ENCODE measurements around the gene TSPAN11.

Gene TSPAN11

DNA sequence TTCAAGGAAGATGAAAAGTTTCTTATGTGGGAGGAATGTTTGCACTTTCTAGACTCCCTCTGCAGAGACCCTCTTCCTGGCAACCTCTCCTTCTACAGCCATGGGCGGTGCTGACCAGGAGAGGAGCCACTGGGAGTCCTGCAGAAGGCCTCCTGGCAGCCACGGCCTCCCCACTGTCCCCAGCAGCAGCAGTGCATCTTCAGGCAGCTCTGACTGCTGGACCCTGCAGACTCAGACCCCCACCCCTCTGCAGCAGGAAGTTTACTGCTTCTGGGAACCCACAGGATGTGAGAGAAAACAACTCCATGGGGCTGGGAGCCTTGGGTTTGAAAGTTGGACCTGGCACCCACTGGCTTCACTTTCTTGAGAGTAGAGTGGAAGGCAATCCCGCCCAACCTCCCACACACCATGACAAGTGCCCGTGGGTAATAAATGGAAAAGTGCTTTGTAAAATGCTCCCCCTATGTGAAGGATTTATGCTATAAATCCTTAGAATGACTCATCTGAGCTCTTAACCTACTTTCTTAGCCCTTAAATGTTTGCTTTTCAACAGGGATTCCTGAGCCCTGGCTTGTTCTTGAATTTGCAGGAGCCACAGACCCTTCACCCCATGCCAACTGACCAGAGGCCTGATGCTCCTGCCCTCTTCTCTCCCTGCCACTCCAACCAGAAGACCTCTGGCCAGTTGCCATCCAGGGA, 109.6 kb downstream of the TSPAN11 start:
- no peak for DNase-seq (ENCODE audit: low read depth)

GRCh38 chr12:31037028-31037427, 110.5 kb downstream of the TSPAN11 start:
- DNase-seq (ENCODE audit: low read depth), result no peak
- no peak for TF ChIP-seq CTCF (IDR thresholded peaks at IDR 0.05; ENCODE audit: control insufficient read depth, extremely low read depth, insufficient read depth)
- no peak overlapping the region for H3K4me3 ChIP-seq (ENCODE audit: low read depth, low read length)

More for the DNA sequence above, 109.6 kb downstream of the TSPAN11 start:
- no peak overlapping the region for H3K4me3 ChIP-seq (ENCODE audit: low read depth, low read length)
- TF ChIP-seq CTCF (IDR thresholded peaks at IDR 0.05; ENCODE audit: control insufficient read depth, extremely low read depth, insufficient read depth), result no peak

DNA sequence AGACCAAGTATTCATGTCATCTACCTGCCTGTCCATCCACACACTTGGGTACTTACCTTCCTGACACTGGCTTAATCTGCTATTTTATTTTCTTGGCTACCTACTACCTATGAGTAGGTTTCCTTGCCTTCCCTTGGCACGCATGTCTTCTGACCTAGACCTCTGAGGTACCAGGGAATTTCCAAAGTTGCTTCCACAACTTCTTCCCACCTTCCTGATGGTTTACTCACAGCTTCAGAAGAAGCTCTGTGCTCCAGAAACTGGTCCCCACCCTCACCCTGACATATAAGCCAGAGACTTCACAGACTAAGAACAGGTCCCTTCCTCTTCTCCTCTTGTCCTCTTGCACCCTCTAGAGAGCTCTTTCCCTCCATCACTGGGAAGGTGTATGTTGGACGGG, 111.4 kb downstream of the TSPAN11 start:
- no peak for TF ChIP-seq CTCF (IDR thresholded peaks at IDR 0.05; ENCODE audit: control insufficient read depth, extremely low read depth, insufficient read depth)
- no peak overlapping the region for H3K4me3 ChIP-seq (ENCODE audit: low read depth, low read length)
- DNase-seq (ENCODE audit: low read depth), result no peak

GRCh38 chr12:31041033-31041564, 114.6 kb downstream of the TSPAN11 start:
- DNase-seq (ENCODE audit: low read depth), result peak; percentile 6
- TF ChIP-seq CTCF (IDR thresholded peaks at IDR 0.05; ENCODE audit: control insufficient read depth, extremely low read depth, insufficient read depth), result no peak
- H3K4me3 ChIP-seq (ENCODE audit: low read depth, low read length), result no peak overlapping the region

All from LNCaP clone FGC (cell line).